ENCODE data around the gene DYSF.

DYSF gene

DNA sequence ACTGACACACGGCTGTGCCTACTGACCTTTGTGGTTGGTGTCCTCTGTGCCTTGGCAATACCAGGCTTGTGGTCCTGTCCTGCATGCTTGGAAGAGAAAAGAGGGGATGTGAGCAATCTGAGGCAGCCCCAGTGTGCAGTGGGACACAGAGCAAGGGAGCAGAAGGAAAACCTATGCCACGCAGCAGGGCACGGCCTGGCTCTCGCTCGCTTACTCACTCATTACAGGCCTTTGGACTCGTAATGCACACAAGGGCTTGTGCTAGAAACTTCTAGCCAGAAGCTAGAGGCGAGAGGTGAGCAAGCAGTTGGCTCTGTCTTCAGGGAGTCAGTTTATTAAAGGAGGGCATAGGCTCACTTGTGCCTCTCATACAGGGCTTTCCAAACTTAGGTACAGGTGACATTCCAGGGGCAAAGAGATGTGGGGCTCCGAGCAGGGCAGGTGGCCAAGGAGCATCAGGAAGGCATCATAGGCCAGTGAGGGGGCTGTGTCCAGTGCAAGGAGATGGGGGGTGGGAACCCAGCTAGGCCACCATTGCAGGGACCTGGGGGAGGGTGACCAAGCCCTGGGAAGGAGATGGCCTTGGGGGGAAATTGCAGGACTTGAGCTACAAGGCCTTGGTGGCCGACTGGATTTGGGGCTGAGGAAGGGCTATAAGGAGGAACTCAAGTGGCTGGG lies 100.8 kb downstream of the DYSF start:
- no peak for DNase-seq (ENCODE audit: low spot score)

DNA sequence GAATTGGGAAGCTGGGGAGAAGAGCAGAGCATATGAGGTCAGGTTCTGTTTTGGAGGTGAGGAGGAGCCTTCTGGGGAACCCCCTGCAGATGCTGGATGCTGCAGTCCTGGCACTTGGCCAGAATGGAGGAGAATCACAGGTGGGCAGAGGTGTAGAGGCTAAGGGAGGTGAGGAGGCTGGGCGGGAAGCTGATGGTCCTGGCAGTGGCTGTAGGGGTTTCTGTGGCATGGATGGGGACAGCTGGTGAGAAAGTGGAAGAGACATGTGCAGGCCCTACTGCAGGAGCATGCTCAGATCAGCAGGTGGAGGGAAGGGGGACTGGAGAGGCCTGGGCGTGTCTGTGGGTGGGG lies 101.3 kb downstream of the DYSF start:
- no peak for DNase-seq (ENCODE audit: low spot score)

DNA sequence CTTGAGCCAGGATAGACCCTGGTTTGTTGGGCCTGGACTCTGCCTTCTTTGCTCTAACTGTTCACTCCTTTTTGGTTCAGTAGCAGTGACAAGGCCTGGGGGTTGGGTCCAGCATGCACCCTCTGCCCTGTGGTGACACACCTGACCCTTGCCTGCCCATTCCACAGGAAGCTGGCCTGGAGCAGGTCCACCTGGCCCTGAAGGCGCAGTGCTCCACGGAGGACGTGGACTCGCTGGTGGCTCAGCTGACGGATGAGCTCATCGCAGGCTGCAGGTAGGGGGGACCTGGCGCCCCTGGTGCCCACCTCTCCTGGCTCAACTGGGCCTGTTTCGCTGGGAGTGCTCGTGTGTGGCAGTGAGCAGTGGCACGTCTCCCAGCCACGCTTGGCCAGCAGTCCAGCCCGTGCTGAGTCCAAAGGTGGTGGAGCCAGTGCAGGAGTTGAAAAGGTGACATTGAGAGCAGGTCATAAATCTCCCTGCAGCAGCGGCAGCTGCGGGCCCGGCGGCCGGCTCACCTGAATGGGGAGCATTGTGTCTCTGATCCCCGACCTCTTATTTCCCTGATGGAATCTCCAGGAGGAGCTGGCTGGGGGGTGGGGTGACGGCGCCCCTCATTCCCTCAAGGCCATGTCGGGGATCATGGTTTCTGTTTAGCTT lies 102.6 kb downstream of the DYSF start:
- peak; percentile 23 for DNase-seq (ENCODE audit: low spot score)

DNA sequence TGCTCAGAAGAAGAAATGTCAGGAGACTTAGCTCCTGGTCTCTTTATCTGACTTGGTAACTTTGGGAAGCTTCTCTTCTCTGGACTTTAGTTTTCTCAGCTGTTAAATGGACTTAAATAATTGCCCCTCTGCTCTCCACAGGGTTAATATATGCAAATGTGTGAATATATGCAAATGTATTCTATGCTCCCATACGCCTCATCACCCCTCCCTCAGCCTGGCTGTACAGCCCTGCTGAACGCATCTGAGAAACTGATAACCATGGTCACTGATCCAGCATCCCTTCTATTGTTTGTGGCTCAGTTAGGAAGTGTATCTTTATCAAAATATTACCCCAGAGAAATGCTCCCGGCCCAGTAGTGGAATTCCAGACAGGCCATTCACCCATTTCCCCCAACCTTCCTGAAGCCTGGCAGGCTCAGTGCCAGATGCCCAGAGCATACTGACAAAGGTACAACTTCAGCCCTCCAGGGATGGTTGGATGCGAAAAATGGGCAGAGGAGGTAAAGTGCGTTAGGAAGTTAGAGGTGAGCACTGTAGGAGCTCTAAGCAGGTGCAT lies 103.4 kb downstream of the DYSF start:
- no peak for DNase-seq (ENCODE audit: low spot score)

- no peak for DNase-seq (ENCODE audit: low spot score)
These were observed 104.0 kb downstream of the DYSF start for GRCh38 chr2:71557321-71557720.

DNA sequence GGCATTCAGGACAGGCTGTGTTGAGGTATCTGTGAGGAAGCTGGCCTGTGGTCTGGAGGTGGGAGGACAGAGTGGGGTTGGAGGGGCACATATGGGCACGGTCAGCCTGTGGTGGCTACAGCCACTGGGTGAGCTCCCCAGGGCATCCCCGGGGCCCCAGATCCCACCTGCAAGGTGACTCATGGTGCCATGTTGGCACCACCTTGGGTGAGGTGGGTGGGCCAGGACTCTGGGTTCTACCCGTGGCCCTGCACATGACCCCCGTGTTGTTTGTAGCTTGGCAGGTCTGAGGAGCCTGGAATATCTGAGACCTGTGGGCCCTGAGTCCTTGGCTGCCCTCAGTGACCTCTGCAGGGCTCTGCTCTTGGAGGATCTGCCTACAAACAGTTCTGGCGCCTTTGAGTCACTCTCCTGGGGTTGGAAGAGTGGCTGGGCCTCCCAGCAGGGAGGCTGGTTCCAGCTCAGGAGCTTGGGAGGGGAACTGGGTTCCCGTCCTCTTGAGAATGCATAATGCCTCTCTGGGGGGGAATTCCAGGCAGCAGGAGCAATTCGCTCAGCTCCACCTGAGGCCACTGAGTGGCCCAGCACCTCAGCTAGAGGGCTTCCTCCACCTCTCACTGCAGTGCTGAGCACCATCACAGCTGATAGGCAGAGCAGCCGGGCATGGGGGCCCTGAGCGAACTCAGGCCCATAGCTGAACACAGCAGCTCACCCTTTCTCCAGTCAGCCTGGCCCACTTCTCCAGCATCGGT lies 105.1 kb downstream of the DYSF start:
- DNase-seq (ENCODE audit: low spot score) = no peak

DNA sequence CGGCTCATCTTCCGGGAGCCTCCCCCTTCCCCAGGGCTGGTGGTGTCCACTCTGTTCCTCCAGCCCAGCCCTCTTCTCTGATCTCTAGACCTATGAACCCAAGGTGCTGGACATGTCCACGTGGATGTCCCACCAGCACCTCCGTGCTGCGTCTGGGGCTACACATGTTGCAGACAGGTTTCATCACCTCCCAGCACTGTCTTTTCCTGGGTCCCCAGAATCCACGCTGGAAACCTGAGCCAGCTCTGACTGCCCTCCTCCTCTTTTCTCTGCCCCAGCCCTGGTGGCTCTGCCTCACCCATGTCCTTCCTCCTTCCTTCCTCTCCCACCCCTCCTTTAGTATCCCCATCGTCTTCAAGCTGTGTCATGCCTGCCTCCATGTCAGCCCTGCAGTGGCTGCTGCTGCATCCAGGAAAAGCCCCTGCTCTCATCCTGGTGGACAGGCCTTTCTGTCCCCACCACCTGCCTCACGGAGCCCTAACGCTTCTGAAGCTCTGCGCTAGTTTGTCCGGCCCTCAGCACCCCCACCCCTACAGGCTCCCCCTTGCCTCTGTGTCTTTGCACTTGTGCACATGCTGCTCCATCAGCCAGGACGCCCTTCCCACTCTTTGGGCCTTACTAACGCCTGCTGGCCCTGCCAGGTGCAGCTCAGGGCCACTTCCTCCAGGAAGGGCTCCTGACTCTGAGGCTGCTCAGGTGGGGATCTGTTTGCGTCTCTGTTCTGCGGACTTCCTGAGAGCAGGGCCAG lies 105.9 kb downstream of the DYSF start:
- no peak for DNase-seq (ENCODE audit: low spot score)

DNA sequence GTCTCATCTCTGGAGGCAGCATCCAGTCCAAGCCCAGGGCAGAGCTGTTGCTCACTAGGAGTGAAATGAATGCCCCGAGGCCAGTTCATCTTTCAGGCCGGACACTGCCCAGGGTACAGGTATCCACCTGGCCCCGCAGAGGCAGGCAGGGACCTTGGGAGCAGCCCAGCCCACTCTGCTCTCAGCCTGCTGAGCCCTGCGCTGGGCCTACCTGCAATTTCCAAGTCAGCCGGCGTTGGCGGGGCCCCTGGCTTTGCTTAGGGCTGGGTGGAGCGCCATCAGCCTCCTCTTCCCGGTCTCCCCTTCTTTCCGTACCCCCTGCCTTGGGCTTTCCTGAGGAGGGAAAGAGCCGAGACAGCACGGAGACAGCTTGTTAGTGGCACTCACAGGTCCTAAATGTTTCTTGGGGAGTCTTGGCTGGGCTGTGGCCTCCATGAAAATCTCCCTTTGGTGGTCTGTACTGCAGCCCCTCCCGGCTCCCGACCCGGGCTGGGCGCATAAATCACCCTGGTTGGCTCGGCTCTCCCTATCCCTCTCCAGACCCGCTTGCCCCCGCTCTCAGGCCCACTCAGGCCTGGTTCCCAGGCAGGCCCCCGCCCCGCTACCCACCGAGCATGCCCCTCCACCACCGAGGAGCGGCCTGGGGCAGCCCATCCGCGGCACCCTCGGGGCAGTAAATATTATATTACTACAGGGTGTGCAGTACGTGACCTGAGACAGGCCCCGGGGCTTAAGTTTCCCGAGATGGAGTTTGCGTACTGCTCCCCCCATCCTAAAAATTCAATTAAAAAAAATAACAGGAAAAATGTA lies 106.7 kb downstream of the DYSF start:
- DNase-seq (ENCODE audit: low spot score) = no peak

GRCh38 chr2:71560638-71561011 lies 107.3 kb downstream of the DYSF start:
- DNase-seq (ENCODE audit: low spot score) = no peak

DNA sequence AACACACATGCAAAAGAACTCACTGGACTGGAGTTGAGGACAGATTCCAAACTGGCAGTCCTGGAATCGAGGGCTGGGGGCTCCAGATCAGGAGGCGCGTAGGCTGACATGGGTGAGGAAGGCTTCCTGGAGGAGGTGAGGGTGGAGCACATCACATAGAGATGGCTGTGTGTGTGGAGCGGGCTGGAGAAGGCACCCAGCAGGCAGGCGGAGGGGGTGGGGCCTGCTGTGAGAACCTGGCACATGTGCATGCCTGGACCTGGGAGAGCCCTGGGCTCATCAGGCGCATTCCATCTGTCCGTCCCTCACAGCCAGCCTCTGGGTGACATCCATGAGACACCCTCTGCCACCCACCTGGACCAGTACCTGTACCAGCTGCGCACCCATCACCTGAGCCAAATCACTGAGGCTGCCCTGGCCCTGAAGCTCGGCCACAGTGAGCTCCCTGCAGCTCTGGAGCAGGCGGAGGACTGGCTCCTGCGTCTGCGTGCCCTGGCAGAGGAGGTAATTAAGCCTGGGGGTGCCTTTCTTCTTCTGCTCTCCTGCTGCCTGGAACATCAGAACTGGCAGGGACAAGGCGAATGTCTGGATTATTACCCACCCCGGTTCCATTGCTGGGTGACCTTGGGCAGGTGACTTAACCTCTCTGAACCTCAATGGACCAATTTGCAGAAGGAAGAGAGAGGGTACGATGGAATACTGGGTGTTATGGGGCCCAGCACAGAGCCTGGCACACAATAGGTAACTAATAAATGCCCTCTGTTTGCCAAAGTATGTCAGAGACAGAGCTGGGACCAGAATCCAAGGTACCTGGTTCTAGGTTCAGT lies 108.3 kb downstream of the DYSF start:
- DNase-seq (ENCODE audit: low spot score) = no peak

- DNase-seq (ENCODE audit: low spot score) = no peak
These were observed 109.2 kb downstream of the DYSF start for GRCh38 chr2:71562518-71562917.

GRCh38 chr2:71563872-71564271 lies 110.5 kb downstream of the DYSF start:
- no peak for DNase-seq (ENCODE audit: low spot score)

DNA sequence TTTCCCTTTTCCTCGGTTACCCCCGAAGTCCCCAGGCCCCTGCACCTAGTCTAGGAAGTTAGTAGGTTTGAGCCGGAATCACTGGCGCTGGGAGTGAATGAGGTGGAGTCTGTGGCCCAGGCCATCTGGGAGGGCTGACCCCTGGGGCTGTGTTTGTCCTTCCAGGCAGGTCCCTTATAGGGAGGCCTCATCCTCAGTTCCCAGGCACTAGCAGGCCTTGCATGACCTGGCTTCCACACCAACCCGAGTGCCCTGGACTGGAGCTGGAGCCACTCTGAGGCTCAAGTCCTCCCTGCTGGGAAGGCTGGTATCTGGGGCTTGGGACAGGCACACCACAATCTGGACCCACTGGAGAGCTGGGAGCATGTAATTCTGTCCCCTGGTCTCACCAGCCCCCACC lies 111.0 kb downstream of the DYSF start:
- no peak for DNase-seq (ENCODE audit: low spot score)

GRCh38 chr2:71564790-71565189 lies 111.4 kb downstream of the DYSF start:
- no peak for DNase-seq (ENCODE audit: low spot score)

GRCh38 chr2:71566372-71566771 lies 113.0 kb downstream of the DYSF start:
- no peak for DNase-seq (ENCODE audit: low spot score)

DNA sequence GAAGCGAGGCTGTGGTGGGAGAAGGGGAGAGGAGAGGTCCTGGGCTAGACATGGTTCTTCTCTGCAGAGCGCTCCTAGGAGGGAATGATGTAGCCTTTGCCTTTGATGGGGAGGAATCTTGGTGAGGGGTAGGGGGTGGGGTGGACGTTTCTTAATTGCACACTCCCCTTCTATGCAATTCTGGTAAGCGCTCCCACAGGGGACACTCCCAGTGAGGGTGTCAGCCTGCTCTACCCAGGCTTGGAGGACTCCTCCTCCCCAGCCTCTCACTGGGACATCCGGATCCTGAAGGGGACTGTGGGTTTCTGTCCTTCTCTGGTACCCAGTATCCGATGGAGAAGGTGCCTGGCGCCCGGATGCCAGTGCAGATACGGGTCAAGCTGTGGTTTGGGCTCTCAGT lies 114.3 kb downstream of the DYSF start:
- no peak for DNase-seq (ENCODE audit: low spot score)

DNA sequence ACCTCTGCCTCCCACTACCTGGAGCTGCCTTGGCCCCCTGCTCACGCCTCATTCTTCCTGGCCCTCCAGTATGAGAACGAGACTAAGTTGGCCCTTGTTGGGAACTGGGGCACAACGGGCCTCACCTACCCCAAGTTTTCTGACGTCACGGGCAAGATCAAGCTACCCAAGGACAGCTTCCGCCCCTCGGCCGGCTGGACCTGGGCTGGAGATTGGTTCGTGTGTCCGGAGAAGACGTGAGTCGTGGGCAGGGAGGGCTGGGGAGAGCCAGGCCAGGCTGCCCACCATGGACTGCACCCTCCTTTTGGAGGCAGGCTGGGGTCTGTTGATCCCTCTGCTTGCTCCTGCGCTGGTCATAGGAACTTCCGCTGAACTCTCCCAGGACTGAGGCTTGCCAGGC lies 114.7 kb downstream of the DYSF start:
- no peak for DNase-seq (ENCODE audit: low spot score)

DNA sequence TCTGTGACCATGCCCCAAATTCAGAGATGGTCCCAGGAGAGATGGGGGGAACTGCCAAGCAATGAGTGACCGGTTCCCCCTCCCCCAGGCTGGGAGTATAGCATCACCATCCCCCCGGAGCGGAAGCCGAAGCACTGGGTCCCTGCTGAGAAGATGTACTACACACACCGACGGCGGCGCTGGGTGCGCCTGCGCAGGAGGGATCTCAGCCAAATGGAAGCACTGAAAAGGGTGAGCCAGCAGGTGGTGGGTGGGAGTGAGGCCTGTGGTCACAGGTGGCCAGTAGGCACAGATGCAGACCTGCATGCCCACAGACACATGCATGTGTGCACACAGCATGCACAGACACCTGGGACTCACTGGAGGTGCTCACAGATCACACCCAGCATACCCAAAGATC lies 117.2 kb downstream of the DYSF start:
- no peak for DNase-seq (ENCODE audit: low spot score)

DNA sequence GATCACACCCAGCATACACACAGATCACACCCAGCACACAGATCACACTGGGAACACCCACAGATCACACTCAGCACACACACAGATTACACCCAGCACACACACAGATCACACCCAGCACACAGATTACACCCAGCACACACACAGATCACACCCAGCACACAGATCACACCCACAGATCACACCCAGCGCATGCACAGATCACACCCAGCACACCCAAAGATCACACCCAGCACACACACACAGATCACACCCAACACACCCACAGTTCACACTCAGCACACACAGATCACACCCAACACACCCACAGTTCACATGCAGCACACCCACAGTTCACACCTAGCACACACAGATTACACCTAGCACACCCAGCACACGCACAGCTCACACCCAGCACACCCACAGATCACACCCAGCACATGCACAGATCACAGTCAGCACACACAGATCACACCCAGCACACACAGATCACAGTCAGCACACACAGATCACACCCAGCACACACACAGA lies 117.6 kb downstream of the DYSF start:
- no peak for DNase-seq (ENCODE audit: low spot score)

DNA sequence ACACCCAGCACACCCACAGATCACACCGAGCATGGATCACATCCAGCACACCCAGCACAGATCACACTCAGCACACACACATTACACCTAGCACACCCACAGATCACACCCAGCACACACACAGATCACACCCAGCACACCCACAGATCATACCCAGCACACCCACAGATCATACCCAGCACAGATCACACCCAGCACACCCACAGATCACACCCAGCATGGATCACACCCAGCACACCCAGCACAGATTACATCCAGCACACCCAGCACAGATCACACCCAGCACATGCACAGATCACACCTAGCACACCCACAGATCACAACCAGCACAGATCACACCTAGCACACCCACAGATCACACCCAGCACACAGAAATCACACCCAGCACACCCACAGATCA lies 118.6 kb downstream of the DYSF start:
- no peak for DNase-seq (ENCODE audit: low spot score)

GRCh38 chr2:71575966-71576365 lies 122.6 kb downstream of the DYSF start:
- no peak for DNase-seq (ENCODE audit: low spot score)

Measured in SW480 (cell line).